A673 (cell line): Measurements from ENCODE around the gene DKKL1. TPM values are rescaled to one million over a fixed set of nuclear protein-coding genes. Genes with fewer than 3 reads are reported as not detected.

Source experiments
- BruUV-seq: library from RNA; stranded (reverse); fragments of 400-500 nt; replicated peaks from 2 replicates; lab custom pipeline; 2021; lab: Mats Ljungman, UMichigan
- CTCF ChIA-PET: fragments of 300-600 bp; sonication (Branson Sonifier 250); formaldehyde crosslinking; loops from one replicate; lab custom pipeline; 2022; ENCODE audit warnings: antibody characterized with exemption; lab: Charles Lee
- POLR2A ChIA-PET: fragments of 300-600 bp; sonication (Branson Sonifier 250); formaldehyde crosslinking; loops from one replicate; lab custom pipeline; 2022; ENCODE audit warnings: antibody characterized with exemption; ENCODE audit not compliant: low non-redundant PET; lab: Charles Lee
- DNase-seq: peaks from one replicate; pipeline ENCODE4 v3.0.0-alpha.2; 2015; ENCODE audit warnings: low spot score
- H3K27ac ChIP-seq: fragments of 200-600 bp; sonication (generic); 2 replicates; pipeline ENCODE4 v1.5.1; 2016; ENCODE audit warnings: mixed run types, low read depth, mild to moderate bottlenecking, mixed read lengths, antibody characterized with exemption, low read length; ENCODE audit not compliant: poor library complexity, severe bottlenecking
- H3K27me3 ChIP-seq: fragments of 200-600 bp; sonication (generic); replicated peaks from 2 replicates; pipeline ENCODE4 v1.6.1; 2017; ENCODE audit warnings: mixed run types, low read depth, mild to moderate bottlenecking, mixed read lengths, antibody characterized with exemption, low read length; ENCODE audit not compliant: insufficient read depth, poor library complexity
- H3K36me3 ChIP-seq: fragments of 200-600 bp; sonication (generic); 2 replicates; pipeline ENCODE4 v1.6.1; 2016; ENCODE audit warnings: mixed run types, mild to moderate bottlenecking, mixed read lengths, antibody characterized with exemption, low read length; ENCODE audit not compliant: insufficient read depth, poor library complexity, severe bottlenecking
- H3K4me1 ChIP-seq: fragments of 200-600 bp; sonication (generic); 2 replicates; pipeline ENCODE4 v1.6.1; 2017; ENCODE audit warnings: mixed run types, mild to moderate bottlenecking, mixed read lengths, antibody characterized with exemption, low read length; ENCODE audit not compliant: insufficient read depth, poor library complexity, severe bottlenecking
- H3K4me3 ChIP-seq: fragments of 200-600 bp; sonication (generic); 2 replicates; pipeline ENCODE4 v1.5.1; 2016; ENCODE audit warnings: low read depth, mixed run types, mild to moderate bottlenecking, mixed read lengths, low read length; ENCODE audit not compliant: poor library complexity, severe bottlenecking
- H3K9me3 ChIP-seq: fragments of 200-600 bp; sonication (generic); 2 replicates; pipeline ENCODE4 v1.6.1; 2016; ENCODE audit warnings: mixed run types, low read depth, mild to moderate bottlenecking, mixed read lengths, antibody characterized with exemption, low read length; ENCODE audit not compliant: poor library complexity, severe bottlenecking
- EZH2 ChIP-seq: fragments of 200-600 bp; sonication (generic); IDR thresholded peaks from 2 replicates; pipeline ENCODE4 v1.6.1; 2017; ENCODE audit warnings: borderline replicate concordance, low read depth, mild to moderate bottlenecking, mixed read lengths, antibody characterized with exemption, low read length; ENCODE audit not compliant: poor library complexity, severe bottlenecking
- intact Hi-C: fragments of 100-400 bp; cut with micrococcal nuclease; formaldehyde crosslinking; loops from one replicate; pipeline ENCODE4 v1.10.0; 2022; ENCODE audit not compliant: unreplicated experiment
- total RNA-seq: library from RNA; stranded (reverse); gene quantifications from 2 replicates; pipeline ENCODE4 v1.2.3, GENCODE V29; 2021
- TF ChIP-seq, protein P1 (sequence below): fragments of 300-800, 200-600 bp; sonication (generic); conservative IDR thresholded peaks from 2 replicates; pipeline ENCODE4 v1.5.1; 2017; ENCODE audit warnings: low read depth, mild to moderate bottlenecking, antibody characterized with exemption, low read length, moderate library complexity, mixed read lengths

DKKL1 gene
- total RNA-seq, 1 experiment from 2014 or later = 1.2 TPM

DNA sequence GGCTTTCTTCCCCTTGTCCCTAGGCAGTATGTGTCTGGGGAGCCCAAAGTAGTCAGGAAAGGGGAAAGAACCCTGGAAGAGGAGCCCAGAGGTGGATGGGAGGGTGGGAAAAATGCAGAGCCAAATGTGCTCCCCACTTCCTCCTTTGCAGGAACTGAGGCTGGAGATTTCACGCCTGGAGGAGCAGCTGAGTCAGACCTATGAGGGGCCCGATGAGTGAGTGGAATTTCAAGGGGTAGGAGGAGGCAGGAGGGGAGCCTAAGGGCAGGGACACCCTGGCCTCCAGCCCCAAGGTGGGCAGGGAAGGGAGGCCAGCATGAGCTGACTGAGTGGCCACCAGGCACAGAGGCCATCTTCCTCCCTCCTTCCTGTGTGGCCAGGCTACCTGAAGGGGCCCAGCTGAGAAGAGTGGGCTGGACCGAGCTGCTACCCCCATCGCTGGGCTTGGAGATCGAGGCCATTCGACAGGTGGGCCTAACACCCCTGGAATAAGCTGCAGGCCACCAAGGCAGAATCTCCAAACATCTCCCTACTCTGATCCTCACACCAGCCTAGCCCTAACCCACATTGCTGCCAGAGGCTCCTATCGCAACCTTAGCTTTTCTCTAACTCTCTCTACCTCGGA is 45.3 kb downstream of the DKKL1 start:
- TF ChIP-seq EZH2 = no peak
- TF ChIP-seq, protein P1, sequence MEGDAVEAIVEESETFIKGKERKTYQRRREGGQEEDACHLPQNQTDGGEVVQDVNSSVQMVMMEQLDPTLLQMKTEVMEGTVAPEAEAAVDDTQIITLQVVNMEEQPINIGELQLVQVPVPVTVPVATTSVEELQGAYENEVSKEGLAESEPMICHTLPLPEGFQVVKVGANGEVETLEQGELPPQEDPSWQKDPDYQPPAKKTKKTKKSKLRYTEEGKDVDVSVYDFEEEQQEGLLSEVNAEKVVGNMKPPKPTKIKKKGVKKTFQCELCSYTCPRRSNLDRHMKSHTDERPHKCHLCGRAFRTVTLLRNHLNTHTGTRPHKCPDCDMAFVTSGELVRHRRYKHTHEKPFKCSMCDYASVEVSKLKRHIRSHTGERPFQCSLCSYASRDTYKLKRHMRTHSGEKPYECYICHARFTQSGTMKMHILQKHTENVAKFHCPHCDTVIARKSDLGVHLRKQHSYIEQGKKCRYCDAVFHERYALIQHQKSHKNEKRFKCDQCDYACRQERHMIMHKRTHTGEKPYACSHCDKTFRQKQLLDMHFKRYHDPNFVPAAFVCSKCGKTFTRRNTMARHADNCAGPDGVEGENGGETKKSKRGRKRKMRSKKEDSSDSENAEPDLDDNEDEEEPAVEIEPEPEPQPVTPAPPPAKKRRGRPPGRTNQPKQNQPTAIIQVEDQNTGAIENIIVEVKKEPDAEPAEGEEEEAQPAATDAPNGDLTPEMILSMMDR = no peak
- intact Hi-C loops = no loop called here
- H3K4me1 ChIP-seq = peaks cover 5% of the 10 kb centered on the region
- no TSS peak for BruUV-seq
- no peak for DNase-seq
- POLR2A ChIA-PET = no interaction called here
- H3K27me3 ChIP-seq = no peaks in the 10 kb centered on the region
- no peaks in the 10 kb centered on the region for H3K9me3 ChIP-seq
- CTCF ChIA-PET = no interaction called here
- H3K36me3 ChIP-seq = no peaks in the 10 kb centered on the region
- H3K27ac ChIP-seq = no peak overlapping the region
- no peak overlapping the region for H3K4me3 ChIP-seq

DNA sequence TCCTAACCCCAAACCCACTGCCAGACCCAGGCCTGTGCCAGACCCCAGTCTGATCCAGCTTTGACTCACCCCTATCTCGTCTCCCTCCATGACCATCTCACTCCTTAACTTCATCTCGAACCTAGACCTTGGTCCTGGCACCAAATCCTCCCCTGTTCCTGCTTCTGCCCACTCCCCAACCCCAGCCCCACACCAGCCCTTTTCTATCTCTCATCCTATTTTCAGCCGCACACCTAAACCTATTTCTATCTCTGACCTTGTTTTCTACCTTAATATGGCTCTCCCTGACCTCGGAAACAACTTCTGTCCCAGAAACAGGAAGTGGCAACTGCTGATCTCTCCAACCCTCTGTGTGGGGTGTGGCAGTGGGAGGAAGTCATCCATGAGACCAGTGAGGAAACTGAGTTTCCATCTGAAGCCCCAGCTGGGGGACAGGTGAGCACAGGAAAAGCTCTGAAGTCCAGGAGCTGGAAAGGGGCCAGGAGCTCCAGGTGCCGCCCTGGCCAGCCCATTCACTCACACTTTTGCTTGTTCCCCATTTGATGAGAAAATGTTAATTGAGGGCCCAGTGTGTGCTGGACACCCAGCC is 45.9 kb downstream of the DKKL1 start:
- BruUV-seq = no TSS peak

DNA sequence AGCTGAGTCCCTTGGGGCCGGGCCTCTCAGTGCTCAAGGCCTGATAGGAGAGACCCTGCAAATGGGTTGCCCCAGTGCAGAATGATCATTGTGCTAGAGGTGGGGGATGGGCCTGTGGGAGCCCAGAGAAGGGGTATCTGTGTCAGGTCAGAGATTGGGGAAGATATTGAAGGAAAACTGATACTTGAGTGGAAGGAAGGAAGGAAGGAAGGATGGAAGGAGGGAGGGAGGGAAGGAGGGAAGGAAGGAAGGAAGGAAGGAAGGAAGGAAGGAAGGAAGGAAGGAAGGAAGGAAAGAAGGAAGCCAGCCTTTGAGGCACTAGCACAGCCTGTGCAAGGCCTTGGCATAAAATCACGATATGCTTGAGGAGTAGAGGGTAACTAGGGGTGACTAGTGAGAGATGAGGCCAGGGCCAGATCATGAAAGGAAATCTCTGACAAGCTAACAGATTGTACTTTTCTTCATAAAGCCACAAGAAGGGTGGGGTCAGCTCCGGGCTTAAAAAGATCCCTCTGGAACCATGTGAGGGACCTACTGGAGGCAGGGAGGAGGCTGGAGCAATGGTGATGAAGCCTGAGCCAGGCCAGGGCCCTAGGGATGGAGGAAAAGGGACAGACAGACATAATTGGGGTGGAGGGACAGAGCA is 48.1 kb downstream of the DKKL1 start:
- intact Hi-C loops = no loop called here
- no peak for TF ChIP-seq EZH2
- TF ChIP-seq, protein P1 = no peak
- Histone ChIP-seq H3K4me1 (no peaks in the 10 kb centered on the region), H3K36me3 (no peaks in the 10 kb centered on the region), H3K27ac (no peak overlapping the region), H3K27me3 (no peaks in the 10 kb centered on the region), H3K4me3 (no peak overlapping the region), H3K9me3 (no peaks in the 10 kb centered on the region)
- no TSS peak for BruUV-seq
- CTCF ChIA-PET = no interaction called here
- POLR2A ChIA-PET = interaction anchor here (0.6 kb wide), 1 partner anchor 305 kb away, joined by 4 read pairs; no protein-coding TSS in a partner anchor
- no peak for DNase-seq

More for the DNA sequence above, 45.9 kb downstream of the DKKL1 start:
- Histone ChIP-seq H3K27me3 (no peaks in the 10 kb centered on the region), H3K4me3 (no peak overlapping the region), H3K27ac (no peak overlapping the region), H3K4me1 (no peaks in the 10 kb centered on the region), H3K36me3 (no peaks in the 10 kb centered on the region), H3K9me3 (no peaks in the 10 kb centered on the region)
- CTCF ChIA-PET = no interaction called here
- TF ChIP-seq EZH2 = no peak
- TF ChIP-seq, protein P1 = no peak
- POLR2A ChIA-PET = interaction anchor here (0.7 kb wide), 1 partner anchor 67 kb away, joined by 8 read pairs; no protein-coding TSS in a partner anchor
- intact Hi-C loops = no loop called here
- DNase-seq = no peak
